HepG2 (cell line): ENCODE data around the gene EID1.
A peak's percentile ranks its signal among the peaks of the same experiment; 100 is the strongest.

Experiments used
- CTCF ChIP-seq: sonication (generic); formaldehyde crosslinking; IDR thresholded peaks from 2 replicates; pipeline ENCODE4 v1.5.0; 2020; ENCODE audit warnings: mild to moderate bottlenecking, missing genetic modification reagents, moderate library complexity
- KIAA2018 ChIP-seq: sonication (generic); formaldehyde crosslinking; IDR thresholded peaks from 2 replicates; pipeline ENCODE4 v1.5.0; 2020; ENCODE audit warnings: mild to moderate bottlenecking, missing genetic modification reagents, borderline replicate concordance
- MIER3 ChIP-seq: IDR thresholded peaks from 2 replicates; pipeline ENCODE4 v1.6.1; 2016; ENCODE audit warnings: missing compliant biosample characterization, borderline replicate concordance
- POLR2AphosphoS5 ChIP-seq: IDR thresholded peaks from 2 replicates; pipeline ENCODE4 v1.6.1; 2012; ENCODE audit warnings: low read depth, low read length
- PRDM15 ChIP-seq: sonication (generic); formaldehyde crosslinking; IDR thresholded peaks from 2 replicates; pipeline ENCODE4 v1.4.0; 2020; ENCODE audit warnings: missing genetic modification reagents
- ZNF121 ChIP-seq: sonication (generic); formaldehyde crosslinking; IDR thresholded peaks from 2 replicates; pipeline ENCODE4 v1.5.0; 2020; ENCODE audit warnings: mild to moderate bottlenecking, missing genetic modification reagents

GRCh38 chr15:48861813-48862431 lies 16.0 kb upstream of the EID1 start:
- TF ChIP-seq MIER3 (CRISPR knock-in tag) (no peak), POLR2AphosphoS5 (no peak), KIAA2018 (CRISPR knock-in tag) (no peak), CTCF (CRISPR knock-in tag) (peak; percentile 74), PRDM15 (CRISPR knock-in tag) (no peak), ZNF121 (CRISPR knock-in tag) (no peak)
